HCT116 (cell line): Measurements from ENCODE around the gene CDKN1A.

Experiments
- EZH2 ChIP-seq: fragments of 200-600 bp; sonication (generic); IDR thresholded peaks from 2 replicates; pipeline ENCODE4 v1.6.1; 2017; ENCODE audit warnings: antibody characterized with exemption, mixed run types
- EZH2phosphoT487 ChIP-seq: fragments of 200-600 bp; IDR thresholded peaks from 2 replicates; pipeline ENCODE4 v1.6.1; 2018; ENCODE audit warnings: antibody characterized with exemption, borderline replicate concordance
- POLR2A ChIP-seq: IDR thresholded peaks from 2 replicates; pipeline ENCODE4 v1.7.0; 2011; ENCODE audit warnings: borderline replicate concordance; ENCODE audit not compliant: insufficient read depth, insufficient read length; ENCODE audit errors: extremely low read depth
- POLR2AphosphoS5 ChIP-seq: IDR thresholded peaks from 2 replicates; pipeline ENCODE4 v1.6.1; 2011; ENCODE audit warnings: mild to moderate bottlenecking, low read depth, low read length, moderate library complexity
- RAD21 ChIP-seq: IDR thresholded peaks from 2 replicates; pipeline ENCODE4 v1.6.1; 2012; ENCODE audit warnings: low read depth, mild to moderate bottlenecking
- SIN3A ChIP-seq: IDR thresholded peaks from 2 replicates; pipeline ENCODE4 v1.6.1; 2012; ENCODE audit warnings: low read depth
- SP1 ChIP-seq: IDR thresholded peaks from 2 replicates; pipeline ENCODE4 v1.6.1; 2012; ENCODE audit warnings: low read depth
- YY1 ChIP-seq: IDR thresholded peaks from 2 replicates; pipeline ENCODE4 v1.6.1; 2011; ENCODE audit warnings: low read length, low read depth, moderate library complexity, mild to moderate bottlenecking; ENCODE audit not compliant: insufficient replicate concordance; ENCODE audit errors: extremely low read depth
- ZFX ChIP-seq: fragments of 450-650 bp; IDR thresholded peaks from 2 replicates; pipeline ENCODE4 v1.6.1; 2017
- ZNF274 ChIP-seq: fragments of 200-500 bp; sonication (Bioruptor generic); IDR thresholded peaks from 2 replicates; pipeline ENCODE4 v1.6.1; 2014; ENCODE audit warnings: mild to moderate bottlenecking, low read depth, low read length, inconsistent platforms
- TF ChIP-seq, protein P1 (sequence below), 3 experiments: fragments of 200-600 bp in 1 of 3; sonication (generic) in 1 of 3; IDR thresholded peaks in 2 of 3; conservative IDR thresholded peaks in 1 of 3; 2 replicates each; pipeline ENCODE4 v1.5.1; 2012 to 2017; ENCODE audit warnings: low read depth in 2 of 3, low read length in 2 of 3, antibody characterized with exemption in 1 of 3, borderline replicate concordance in 1 of 3, control low read depth in 1 of 3, mild to moderate bottlenecking in 1 of 3, mixed read lengths in 1 of 3, mixed run types in 1 of 3, moderate library complexity in 1 of 3; ENCODE audit not compliant: insufficient read depth in 1 of 3
- TF ChIP-seq, protein P2 (sequence below): IDR thresholded peaks from 2 replicates; pipeline ENCODE4 v1.6.1; 2012
- TF ChIP-seq, protein P3 (sequence below): IDR thresholded peaks from 2 replicates; pipeline ENCODE4 v1.6.1; 2012; ENCODE audit warnings: low read depth
- TF ChIP-seq, protein P4 (sequence below): IDR thresholded peaks from 2 replicates; pipeline ENCODE4 v1.6.1; 2012

DNA sequence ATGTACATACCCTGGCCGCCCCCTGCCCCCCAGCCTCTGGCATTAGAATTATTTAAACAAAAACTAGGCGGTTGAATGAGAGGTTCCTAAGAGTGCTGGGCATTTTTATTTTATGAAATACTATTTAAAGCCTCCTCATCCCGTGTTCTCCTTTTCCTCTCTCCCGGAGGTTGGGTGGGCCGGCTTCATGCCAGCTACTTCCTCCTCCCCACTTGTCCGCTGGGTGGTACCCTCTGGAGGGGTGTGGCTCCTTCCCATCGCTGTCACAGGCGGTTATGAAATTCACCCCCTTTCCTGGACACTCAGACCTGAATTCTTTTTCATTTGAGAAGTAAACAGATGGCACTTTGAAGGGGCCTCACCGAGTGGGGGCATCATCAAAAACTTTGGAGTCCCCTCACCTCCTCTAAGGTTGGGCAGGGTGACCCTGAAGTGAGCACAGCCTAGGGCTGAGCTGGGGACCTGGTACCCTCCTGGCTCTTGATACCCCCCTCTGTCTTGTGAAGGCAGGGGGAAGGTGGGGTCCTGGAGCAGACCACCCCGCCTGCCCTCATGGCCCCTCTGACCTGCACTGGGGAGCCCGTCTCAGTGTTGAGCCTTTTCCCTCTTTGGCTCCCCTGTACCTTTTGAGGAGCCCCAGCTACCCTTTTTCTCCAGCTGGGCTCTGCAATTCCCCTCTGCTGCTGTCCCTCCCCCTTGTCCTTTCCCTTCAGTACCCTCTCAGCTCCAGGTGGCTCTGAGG lies 7.6 kb downstream of the CDKN1A start:
- TF ChIP-seq, protein P1, sequence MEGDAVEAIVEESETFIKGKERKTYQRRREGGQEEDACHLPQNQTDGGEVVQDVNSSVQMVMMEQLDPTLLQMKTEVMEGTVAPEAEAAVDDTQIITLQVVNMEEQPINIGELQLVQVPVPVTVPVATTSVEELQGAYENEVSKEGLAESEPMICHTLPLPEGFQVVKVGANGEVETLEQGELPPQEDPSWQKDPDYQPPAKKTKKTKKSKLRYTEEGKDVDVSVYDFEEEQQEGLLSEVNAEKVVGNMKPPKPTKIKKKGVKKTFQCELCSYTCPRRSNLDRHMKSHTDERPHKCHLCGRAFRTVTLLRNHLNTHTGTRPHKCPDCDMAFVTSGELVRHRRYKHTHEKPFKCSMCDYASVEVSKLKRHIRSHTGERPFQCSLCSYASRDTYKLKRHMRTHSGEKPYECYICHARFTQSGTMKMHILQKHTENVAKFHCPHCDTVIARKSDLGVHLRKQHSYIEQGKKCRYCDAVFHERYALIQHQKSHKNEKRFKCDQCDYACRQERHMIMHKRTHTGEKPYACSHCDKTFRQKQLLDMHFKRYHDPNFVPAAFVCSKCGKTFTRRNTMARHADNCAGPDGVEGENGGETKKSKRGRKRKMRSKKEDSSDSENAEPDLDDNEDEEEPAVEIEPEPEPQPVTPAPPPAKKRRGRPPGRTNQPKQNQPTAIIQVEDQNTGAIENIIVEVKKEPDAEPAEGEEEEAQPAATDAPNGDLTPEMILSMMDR (IDR thresholded peaks at IDR 0.05 in 2 of 3, conservative IDR thresholded peaks at IDR 0.05 in 1 of 3; ENCODE audit: borderline replicate concordance in 1 of 3, insufficient read depth in 1 of 3, low read depth in 2 of 3, low read length in 2 of 3): no peak
- TF ChIP-seq YY1 (no peak), SIN3A (no peak), POLR2AphosphoS5 (no peak), RAD21 (no peak), POLR2A (no peak), ZFX (no peak), EZH2phosphoT487 (no peak), EZH2 (no peak), ZNF274 (no peak), SP1 (no peak)
- TF ChIP-seq, protein P2, sequence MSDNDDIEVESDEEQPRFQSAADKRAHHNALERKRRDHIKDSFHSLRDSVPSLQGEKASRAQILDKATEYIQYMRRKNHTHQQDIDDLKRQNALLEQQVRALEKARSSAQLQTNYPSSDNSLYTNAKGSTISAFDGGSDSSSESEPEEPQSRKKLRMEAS: no peak
- TF ChIP-seq, protein P3, sequence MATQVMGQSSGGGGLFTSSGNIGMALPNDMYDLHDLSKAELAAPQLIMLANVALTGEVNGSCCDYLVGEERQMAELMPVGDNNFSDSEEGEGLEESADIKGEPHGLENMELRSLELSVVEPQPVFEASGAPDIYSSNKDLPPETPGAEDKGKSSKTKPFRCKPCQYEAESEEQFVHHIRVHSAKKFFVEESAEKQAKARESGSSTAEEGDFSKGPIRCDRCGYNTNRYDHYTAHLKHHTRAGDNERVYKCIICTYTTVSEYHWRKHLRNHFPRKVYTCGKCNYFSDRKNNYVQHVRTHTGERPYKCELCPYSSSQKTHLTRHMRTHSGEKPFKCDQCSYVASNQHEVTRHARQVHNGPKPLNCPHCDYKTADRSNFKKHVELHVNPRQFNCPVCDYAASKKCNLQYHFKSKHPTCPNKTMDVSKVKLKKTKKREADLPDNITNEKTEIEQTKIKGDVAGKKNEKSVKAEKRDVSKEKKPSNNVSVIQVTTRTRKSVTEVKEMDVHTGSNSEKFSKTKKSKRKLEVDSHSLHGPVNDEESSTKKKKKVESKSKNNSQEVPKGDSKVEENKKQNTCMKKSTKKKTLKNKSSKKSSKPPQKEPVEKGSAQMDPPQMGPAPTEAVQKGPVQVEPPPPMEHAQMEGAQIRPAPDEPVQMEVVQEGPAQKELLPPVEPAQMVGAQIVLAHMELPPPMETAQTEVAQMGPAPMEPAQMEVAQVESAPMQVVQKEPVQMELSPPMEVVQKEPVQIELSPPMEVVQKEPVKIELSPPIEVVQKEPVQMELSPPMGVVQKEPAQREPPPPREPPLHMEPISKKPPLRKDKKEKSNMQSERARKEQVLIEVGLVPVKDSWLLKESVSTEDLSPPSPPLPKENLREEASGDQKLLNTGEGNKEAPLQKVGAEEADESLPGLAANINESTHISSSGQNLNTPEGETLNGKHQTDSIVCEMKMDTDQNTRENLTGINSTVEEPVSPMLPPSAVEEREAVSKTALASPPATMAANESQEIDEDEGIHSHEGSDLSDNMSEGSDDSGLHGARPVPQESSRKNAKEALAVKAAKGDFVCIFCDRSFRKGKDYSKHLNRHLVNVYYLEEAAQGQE: no peak
- TF ChIP-seq, protein P4, sequence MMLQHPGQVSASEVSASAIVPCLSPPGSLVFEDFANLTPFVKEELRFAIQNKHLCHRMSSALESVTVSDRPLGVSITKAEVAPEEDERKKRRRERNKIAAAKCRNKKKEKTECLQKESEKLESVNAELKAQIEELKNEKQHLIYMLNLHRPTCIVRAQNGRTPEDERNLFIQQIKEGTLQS: no peak
